Umbilical cord (tissue), 2 donors: ENCODE results near the gene MEIS1. TPM values are rescaled to one million over a fixed set of nuclear protein-coding genes. Genes with fewer than 3 reads are reported as not detected.
A peak's percentile ranks its signal among the peaks of the same experiment; 100 is the strongest.

Experiments
- DNase-seq: peaks from one replicate; pipeline ENCODE4 v3.0.0-alpha.2; 2015; ENCODE audit warnings: low spot score
- total RNA-seq: library from RNA; depleted of rRNA; stranded (reverse); fragments of >200 nt; gene quantifications from one replicate; pipeline ENCODE4 v1.2.3, GENCODE V29; 2014; ENCODE audit warnings: low replicate concordance; ENCODE audit not compliant: insufficient read depth

The MEIS1 gene
- total RNA-seq, 1 donor from 2014 or later: 91.5 TPM

DNA sequence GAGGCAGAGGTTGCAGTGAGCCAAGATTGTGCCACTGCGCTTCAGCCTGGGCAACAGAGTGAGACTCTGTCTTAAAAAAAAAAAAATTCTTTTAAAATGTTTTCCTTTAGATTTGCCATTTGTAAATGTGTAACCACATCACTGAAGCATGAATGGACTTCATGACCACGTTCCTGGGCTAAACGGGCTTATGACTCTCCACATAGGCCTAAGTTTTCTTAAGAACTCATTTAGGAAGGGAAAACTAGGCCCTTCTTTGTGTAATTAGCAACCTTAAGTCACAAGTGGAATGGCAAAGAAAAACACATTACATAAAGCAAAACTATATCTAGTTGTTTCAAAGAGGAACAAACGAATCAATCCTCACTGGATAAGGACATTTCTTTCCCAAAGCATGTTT is 99.5 kb downstream of the MEIS1 start:
- DNase-seq: no peak

DNA sequence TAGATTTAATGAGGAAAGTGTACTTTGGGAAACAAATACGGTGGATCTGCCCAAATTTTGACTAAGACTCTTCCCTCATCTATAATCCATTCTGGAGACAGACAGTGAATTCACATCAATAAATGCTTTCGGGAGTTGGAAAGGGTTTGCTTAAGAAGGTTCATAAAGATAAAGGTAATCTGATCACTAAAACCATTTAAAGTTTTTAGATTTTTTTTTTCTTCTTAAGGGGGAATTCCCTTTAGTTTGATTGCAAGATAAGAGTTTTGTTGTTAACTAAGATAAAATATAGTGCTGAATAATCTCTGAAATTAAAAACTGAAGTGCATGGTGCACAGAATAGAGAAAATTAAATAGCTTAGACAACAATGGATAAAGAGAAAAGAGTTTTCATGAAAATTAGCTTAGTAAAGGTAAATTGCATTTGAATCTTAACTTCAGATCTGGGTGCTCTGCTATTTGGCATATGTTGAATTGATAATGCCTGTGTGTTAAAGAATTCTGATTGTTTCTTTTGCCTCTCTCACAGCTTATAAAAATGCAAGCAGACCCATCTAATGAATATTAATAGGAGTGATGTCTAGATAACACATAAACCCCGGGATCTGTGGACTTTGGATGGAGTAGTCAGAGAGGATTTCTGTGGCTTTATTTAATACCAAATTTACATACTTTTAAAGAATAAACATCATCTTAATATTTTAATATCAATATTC is 100.8 kb downstream of the MEIS1 start:
- DNase-seq: peak; percentile 72

DNA sequence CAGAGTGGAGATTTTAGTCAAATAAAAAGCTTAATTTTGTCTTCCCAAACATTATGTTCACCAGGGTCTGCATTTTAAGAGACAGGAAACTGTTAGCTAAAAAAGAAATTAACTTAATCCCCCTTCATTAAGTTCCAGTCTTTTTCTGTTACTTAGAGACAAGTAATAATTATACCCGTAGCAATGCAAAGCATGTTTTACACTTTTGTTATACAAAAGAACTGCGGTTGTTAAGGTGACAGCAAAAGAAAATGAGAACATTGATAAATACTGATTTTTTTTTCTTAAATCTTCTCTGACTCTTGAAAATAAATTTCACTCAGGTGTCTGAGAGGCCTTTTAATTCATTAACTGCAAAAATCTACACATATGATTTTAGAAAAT is 101.4 kb downstream of the MEIS1 start:
- no peak for DNase-seq

DNA sequence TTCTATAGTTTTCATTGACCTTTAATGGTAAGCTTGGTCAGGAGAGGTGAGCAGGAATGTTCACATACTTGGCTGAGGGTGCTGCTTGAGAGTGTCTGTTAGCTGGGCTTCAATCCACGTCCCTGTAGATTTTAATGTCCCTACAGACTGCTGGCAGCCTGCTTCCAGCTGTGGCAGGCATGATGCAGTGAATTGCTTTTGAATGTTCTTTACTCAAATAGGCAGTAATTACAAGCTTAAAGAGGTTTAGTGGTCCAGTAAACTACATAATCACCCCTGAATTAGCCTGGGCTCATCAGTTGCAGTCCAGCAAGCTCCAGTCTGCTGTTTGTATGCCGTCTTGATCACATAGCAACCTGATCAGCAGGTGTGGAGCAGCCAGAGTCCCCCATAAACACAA is 102.1 kb downstream of the MEIS1 start:
- DNase-seq: no peak

DNA sequence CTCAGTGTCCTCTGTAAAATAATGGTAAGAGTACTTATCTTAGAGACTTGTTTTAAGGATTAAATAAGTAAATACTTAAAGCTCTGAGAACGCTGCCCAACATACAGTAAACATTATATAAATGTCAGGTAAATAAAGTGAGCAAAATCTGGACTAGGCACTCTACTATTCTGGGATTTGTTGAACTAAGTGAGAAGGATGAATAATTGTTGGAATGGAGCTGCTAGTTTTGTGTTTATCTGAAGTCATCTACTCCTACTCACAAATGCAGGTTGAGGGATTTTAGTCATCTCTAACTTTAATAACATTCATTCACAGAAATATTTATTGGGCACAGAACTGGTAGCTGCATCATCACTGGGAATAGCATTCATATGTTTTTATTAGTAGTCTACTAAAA is 103.4 kb downstream of the MEIS1 start:
- no peak for DNase-seq

DNA sequence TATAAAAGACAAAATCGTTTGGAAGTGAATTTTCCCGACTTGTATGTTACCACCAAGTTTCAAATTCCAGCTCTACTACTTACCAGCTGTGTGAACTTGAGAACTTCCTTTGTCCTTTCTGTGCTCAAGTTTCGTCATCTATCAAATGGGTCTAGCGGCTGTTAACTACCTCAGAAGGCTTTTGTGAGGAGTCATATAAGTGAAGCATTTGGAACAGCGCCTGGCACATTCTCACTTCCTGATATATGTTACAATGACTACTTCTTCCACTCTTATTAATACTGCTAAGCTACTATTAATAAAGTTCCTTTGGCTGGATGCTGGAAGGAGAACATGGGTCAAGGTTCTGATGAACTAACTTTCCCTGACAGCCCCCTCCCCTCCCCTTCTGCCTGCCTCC is 104.5 kb downstream of the MEIS1 start:
- no peak for DNase-seq

DNA sequence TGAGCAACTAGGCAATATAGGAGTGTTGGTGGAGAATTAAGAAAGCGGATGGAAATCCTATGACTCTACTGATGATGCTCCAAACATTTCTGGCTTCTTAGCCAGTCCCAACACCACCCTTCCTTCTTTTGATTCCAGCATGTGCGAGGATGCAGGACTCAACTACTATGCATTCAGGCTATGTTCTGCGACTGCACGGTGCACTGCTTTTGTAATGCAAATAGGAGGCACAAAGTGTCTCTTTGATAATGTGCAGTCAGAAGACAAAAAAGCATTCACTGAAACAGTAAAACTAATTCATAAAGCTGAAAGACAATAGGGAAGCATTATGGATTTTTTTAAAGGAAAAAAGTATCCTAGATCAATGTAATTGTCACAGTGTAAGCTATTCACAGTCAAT is 106.7 kb downstream of the MEIS1 start:
- DNase-seq: no peak

DNA sequence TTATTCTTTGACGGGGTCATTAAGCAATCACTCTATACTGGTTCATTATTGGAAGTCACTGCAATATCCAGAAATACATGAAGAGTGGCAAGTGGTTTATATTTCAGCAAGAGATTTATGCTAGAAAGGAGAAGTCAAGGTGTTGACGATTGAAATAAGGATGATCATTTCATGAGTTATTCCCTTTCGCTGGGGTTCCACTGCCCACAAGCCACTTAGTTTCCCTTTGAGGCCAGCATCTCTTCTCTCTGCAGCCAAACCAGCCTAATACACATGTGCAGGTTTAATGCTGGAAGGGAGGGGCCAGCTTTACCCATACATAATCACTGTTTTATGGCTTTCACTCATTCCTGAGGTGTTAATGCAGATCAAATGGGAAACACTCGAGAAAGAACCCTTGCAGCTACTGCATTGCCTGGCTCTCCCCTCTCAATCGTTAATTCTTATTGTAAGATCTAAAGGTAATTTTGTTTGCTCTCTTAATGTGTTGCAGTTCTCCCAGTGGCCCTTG is 108.4 kb downstream of the MEIS1 start:
- DNase-seq: no peak

DNA sequence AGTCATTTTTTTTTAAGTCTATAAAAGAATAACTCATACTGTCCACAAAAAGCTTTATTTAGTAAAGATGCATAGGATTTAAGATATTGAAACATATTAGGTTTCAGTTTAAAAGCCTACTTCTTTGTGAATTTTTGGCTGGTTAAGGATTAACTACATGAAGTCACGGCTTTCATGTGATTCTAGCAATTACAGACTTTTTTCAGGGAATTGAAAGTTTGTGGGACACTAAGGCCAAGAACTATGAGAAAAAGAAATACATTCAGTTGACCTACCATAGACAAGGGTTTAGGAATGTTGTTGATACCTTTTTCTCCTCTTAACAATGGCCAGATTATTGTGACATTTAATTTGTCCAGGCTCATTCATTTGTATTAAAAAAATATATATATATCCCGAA is 109.3 kb downstream of the MEIS1 start:
- DNase-seq: no peak

DNA sequence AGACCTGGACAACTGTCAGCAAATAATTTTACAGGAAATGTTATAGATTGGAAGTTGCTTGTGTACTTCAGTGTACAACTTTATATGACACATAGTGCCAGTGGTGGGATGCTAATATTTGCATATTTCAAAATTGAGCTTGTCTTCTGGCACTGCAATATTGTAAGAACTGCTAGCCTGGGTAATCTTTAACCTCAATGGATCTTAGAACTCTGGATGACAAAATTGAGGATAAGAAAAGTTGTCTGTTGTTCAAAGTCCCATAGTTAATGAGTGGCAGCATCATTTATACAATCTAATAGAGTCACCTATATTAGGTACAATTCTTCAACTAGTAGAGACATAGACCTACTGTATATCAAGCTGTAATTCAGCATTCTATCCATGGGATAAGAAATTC is 110.3 kb downstream of the MEIS1 start:
- no peak for DNase-seq

DNA sequence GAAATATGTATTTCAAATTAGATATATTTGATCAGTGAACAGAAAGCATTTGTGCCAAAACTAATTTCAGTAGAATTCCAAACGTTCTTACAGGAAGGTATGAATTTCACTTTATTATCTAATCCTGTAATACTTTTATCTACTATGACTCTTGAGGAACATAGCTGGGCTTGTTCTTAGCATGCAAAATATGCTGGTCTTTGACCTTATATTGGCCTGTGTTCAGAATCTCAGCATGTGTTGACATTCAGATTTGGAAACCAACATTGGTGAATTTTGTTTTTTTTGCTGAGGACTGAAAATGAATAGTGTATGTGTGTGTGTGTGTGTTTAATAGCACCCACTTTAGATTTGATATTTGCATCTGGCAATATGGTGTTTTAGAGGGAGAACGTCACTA is 112.2 kb downstream of the MEIS1 start:
- DNase-seq: no peak

DNA sequence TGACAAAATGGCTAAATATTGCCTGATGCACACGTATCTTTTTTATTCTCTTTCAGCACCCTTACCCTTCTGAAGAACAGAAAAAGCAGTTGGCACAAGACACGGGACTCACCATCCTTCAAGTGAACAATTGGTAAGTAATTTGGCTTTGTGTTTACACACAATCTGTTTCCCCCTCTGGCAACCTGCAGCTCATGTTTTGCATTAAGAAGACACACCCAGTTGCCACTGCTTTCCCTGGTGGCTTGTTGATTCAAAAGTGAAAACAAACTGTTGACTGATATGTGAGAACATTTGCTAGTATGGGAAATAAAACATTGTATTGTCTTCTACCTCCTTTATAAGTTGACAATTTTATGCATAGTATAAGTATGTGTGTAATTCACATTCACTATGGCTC is 113.0 kb downstream of the MEIS1 start:
- no peak for DNase-seq

DNA sequence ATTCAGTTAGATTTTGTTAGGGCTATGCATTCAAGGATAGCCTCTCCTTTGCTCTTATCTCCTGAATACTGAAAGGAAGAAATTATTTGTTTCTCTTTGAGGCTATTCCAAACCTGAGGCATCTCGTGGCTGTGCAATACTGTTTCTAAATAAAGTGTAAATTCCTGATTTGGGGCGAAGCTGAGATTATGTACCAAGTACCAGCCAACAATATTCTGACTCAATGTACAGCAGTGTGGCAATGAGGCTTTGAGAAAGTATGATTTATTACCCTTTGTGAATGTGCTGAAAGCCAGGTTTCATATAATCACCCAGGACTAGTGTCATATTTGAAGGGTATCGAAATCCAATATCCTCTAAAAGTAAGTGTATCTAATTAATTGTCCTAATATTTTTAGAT is 113.5 kb downstream of the MEIS1 start:
- no peak for DNase-seq

DNA sequence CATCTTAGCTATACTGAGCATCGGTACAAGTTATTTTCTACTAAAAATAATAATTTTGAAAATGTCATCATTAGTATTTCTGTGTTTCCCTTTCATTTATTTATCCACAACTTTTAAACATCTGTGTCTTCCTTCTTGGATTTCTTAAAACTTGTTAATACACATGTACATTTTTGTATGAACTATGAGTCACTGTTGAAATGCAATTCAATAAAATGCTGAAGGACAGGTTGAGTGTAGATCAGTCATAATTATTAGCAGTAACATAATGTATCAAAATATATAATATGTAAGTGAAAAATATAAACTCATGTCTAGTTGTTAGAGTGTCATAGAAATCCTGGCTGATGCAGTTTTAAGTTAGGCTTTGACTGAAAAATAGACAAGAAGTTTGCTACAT is 115.9 kb downstream of the MEIS1 start:
- no peak for DNase-seq

DNA sequence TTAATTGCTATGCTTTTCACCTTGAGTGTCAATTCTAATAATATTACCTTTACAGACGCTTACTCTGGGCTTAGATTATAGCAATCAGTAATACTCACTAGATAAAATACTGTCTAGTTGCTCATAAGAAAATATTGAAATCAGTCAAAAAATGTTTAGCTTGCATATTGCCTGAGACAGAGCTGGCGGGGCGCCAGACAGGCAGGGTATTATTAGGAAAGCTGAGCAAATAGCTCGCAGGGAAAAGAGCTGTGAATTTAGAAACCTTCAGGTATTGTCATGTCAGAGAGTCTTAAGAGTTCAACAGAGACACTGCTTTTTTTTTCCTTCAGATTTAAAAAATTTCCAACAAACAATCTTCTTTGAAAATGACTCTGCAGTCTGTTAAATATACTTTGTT is 118.4 kb downstream of the MEIS1 start:
- DNase-seq: peak; percentile 80

DNA sequence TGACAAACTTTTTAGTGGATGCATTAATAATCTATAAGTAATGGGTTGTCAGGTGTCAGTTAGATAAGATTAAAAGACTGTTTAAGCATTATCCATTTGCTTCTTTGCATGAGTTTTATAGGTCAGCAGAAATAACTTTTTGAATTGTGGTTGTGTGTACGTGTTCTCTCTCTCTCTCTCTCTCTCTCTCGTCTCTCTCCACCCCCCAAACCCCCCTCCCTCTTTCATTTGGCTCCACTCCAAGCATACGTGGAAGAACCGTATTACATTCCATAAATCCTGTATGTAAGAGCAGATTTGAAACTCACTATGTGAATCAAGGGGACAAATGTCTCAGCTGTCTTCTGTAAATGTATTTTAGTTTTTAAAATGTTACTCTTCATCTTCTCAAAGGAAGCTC is 120.2 kb downstream of the MEIS1 start:
- DNase-seq: peak; percentile 87

DNA sequence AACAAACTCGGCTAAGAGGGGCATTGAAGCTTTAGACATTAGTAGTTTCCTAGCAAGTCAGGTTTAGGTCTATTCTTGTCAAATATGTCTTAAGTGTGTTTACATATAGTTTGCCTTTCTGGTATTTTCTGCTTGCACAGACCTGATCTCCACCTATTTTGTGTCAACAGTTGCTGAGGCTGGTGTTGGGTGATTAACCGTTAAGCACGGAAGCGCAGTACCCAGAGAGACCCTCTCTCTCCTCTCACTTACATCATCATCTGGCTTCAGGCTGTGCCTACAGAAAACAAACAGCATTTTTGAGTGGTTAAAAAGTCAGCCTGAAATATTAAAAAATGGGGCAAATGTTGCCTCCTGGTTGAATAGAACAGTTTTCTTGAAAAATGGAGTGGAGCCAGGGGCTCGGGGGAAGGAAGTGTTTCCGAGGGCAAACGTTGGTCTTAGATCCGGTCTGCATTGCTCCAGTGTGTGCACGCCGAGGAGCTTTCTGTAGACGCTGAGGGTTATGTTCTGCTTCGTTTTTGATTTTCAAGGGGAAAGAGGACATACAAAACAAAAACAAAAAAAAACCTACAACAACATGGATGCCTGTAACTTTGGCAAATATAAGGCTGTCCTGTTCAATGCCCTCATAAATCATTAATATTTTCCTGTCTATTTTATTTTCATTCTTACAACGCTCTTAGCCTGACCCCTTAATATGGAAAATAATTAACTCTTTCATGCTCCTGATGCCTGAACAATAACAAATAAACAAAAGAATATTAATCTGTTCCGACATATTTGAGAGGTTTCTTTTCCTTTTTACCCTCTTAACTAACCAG is 120.8 kb downstream of the MEIS1 start:
- peak; percentile 78 for DNase-seq

DNA sequence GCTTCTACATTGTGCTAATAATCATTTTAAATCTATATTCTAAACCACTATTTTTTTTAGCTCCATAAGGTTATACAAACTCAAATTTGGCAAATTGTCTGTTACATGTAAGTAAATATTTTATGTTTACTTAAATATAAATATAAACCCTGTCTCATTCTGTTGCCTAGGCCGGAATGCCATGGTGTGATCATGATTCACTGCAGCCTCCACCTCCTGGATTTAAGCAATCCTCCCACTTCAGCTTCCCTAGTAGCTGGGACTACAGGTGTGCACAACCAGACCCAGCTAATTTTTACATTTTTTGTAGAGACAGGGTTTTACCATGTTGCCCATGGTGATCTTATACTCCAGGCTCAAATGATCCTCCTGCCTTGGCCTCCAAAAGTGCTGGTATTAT is 124.7 kb downstream of the MEIS1 start:
- DNase-seq: no peak

DNA sequence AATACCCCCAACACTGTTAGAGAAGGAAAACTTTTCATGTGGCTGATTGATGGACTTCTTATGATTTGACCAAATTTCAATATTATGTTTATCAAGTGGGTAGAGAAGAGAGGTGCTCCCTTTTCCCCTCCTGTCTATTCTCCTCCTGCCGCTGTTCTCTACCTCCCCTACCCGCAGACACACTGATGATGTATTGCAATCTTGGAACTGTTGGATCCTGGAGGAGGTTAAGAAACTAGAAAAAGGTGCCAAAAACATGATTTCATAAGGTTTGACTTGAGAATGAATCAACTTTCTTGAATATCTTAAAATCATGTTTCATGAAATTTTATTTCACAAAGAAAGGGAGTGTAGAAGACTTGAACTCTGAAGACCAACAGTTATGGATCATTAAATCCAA is 125.8 kb downstream of the MEIS1 start:
- DNase-seq: no peak

DNA sequence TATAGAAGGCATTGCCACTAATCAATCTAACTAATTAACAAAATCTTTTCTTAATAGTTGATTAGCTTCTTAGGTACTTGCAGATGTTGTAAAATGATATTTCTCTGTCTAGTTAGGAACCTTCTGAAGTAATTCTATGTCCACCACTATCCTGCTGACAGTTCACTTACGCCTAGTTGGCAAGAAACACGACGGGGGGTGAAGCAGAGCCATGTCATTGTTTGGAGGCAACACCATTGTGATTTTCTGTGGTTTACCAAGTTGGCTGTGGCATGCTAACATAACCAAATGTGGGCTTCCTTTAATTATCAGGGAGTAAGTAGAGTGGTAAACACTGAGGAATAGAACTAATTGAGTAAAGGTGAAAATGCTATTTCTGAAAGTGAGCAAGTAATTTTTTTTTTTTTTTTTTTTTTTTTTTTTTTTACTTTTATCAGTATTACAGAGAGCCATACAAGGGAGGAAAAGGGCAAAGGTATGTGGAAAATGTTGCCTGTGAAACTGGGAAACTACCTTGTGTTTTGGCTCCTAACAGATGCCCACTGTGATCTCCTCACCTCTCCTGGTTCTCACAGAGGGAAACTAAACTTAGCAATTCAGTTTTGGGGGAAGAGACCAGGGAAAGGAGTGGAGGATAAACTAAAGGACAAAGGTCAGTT is 126.8 kb downstream of the MEIS1 start:
- no peak for DNase-seq

DNA sequence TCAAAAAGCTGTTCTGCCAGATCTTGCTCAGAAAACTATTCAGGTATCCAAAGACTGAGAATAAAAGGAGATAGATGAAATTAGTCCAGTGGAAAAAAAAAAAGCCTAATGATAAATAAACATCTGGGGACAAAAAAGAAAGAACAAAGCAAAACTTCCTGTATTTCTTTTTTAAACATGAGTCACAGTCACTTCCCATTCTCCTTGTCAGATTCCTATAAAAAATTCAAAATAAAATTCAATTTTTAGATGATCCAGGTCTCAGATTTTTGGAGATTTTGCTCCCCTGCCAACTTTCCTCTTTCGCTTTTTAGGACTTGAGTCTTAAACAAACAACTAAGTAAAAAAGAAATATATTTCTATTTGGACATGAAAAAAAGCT is 127.4 kb downstream of the MEIS1 start:
- DNase-seq: no peak

DNA sequence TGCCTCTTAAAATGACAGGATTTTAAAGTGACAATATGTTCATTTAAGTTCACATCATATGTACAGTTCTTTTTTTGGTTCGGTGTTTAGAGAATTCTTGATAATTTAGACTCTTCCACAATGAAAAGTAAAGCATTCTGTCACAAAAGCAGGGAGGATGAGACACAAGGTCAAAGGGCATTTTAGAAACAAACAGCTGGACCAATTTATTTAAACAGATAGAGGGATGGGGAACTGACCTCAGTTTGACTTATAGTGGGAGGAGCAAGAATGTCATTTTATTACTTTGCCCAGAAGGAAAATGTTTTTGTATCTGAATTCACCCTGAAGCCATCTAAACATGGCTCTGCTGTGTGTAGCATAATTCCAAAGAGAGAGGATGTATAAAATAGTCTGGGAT is 128.5 kb downstream of the MEIS1 start:
- no peak for DNase-seq

DNA sequence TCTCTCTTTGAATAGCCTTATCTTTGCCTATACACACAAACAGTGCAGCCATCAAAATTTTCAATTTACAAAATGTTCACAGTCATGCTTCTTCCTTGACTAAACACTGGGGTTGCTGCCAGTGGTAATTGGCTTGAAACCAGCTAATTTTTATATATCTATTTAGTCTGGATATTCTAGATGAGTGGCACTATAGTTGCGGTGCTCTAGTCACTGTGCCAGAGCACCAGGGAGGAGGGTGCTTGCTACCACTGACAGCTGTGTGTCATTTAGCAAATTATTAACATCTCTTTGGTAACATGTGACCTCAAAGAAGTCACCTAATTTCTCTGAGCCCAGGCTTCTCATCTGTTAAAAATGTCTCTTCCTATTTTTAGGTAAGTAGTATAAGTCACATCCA is 130.4 kb downstream of the MEIS1 start:
- DNase-seq: no peak
